Panc1 (cell line): ENCODE results near the gene RNASEH2A. TPM values are rescaled to one million over a fixed set of nuclear protein-coding genes. Genes with fewer than 3 reads are reported as not detected.

Source experiments
- ATAC-seq: fragments of 200-7000 bp; cut with Tn5 transposase; 2 replicates; pipeline ENCODE4 v1.9.1; 2020; ENCODE audit warnings: mild to moderate bottlenecking, moderate library complexity
- BruUV-seq: library from RNA; stranded (reverse); fragments of 400-500 nt; replicated peaks from 2 replicates; lab custom pipeline; 2021; lab: Mats Ljungman, UMichigan
- CTCF ChIA-PET: fragments of 300-600 bp; sonication (Branson Sonifier 250); formaldehyde crosslinking; loops from one replicate; lab custom pipeline; 2022; ENCODE audit warnings: antibody characterized with exemption; lab: Charles Lee
- POLR2A ChIA-PET: fragments of 300-600 bp; sonication (Branson Sonifier 250); formaldehyde crosslinking; loops from one replicate; lab custom pipeline; 2022; ENCODE audit warnings: antibody characterized with exemption; lab: Charles Lee
- DNase-seq: peaks from one replicate; pipeline ENCODE4 v3.0.0-alpha.2; 2010; ENCODE audit warnings: low read depth, low spot score
- H3K27ac ChIP-seq: 2 replicates; pipeline ENCODE4 v1.5.1; 2011; ENCODE audit warnings: mild to moderate bottlenecking, low read length, inconsistent platforms
- H3K27me3 ChIP-seq: fragments of 200-500 bp; sonication (Bioruptor generic); 2 replicates; pipeline ENCODE4 v1.6.0; 2014; ENCODE audit warnings: low read length, inconsistent platforms; ENCODE audit not compliant: control insufficient read depth, insufficient read depth
- H3K36me3 ChIP-seq: fragments of 200-500 bp; sonication (Bioruptor generic); 2 replicates; pipeline ENCODE4 v1.5.1; 2014; ENCODE audit warnings: inconsistent platforms, mild to moderate bottlenecking, low read length, moderate library complexity; ENCODE audit not compliant: control insufficient read depth, insufficient read depth
- H3K4me1 ChIP-seq: 2 replicates; pipeline ENCODE4 v1.5.1; 2011; ENCODE audit warnings: inconsistent platforms, mild to moderate bottlenecking, low read length, moderate library complexity; ENCODE audit not compliant: control insufficient read depth, insufficient read depth
- H3K4me3 ChIP-seq, 2 experiments: 2 replicates each; pipeline ENCODE4 v1.5.1; 2011 to 2012; ENCODE audit warnings: low read depth in 2 of 2, low read length in 2 of 2, mild to moderate bottlenecking in 2 of 2, inconsistent platforms in 1 of 2, moderate library complexity in 1 of 2
- H3K9me3 ChIP-seq: fragments of 200-500 bp; sonication (Bioruptor generic); 2 replicates; pipeline ENCODE4 v1.5.1; 2014; ENCODE audit warnings: low read depth, mild to moderate bottlenecking, inconsistent platforms, low read length, moderate library complexity; ENCODE audit not compliant: control insufficient read depth, insufficient read depth
- POLR2AphosphoS5 ChIP-seq: IDR thresholded peaks from 2 replicates; pipeline ENCODE4 v1.6.1; 2012; ENCODE audit warnings: mild to moderate bottlenecking, low read depth, low read length, moderate library complexity
- SIN3A ChIP-seq: IDR thresholded peaks from 2 replicates; pipeline ENCODE4 v1.6.1; 2012; ENCODE audit warnings: low read depth, mild to moderate bottlenecking, low read length, moderate library complexity, borderline replicate concordance; ENCODE audit not compliant: insufficient read depth
- TCF7L2 ChIP-seq: IDR thresholded peaks from 2 replicates; pipeline ENCODE4 v1.6.1; 2011; ENCODE audit warnings: mild to moderate bottlenecking, low read depth, low read length, inconsistent platforms
- in situ Hi-C: cut with HindIII; loops from 2 replicates; pipeline ENCODE4 v1.10.0; 2016; ENCODE audit warnings: low sequenced_read_pairs, low pct_unique_long_range_greater_than_20kb
- intact Hi-C: fragments of 100-400 bp; cut with micrococcal nuclease; formaldehyde crosslinking; loops from one replicate; pipeline ENCODE4 v1.10.0; 2022; ENCODE audit not compliant: unreplicated experiment
- total RNA-seq: library from RNA; stranded (reverse); gene quantifications from one replicate; pipeline ENCODE4 v1.2.1, GENCODE V29; 2021; ENCODE audit not compliant: unreplicated experiment
- TF ChIP-seq, protein P1 (sequence below), 2 experiments: IDR thresholded peaks; 2 replicates each; pipeline ENCODE4 v1.6.1; 2011 to 2012; ENCODE audit warnings: low read depth in 2 of 2, control low read depth in 1 of 2, low read length in 1 of 2, mild to moderate bottlenecking in 1 of 2, moderate library complexity in 1 of 2; ENCODE audit not compliant: insufficient read depth in 1 of 2
- TF ChIP-seq, protein P2 (sequence below): fragments of 450-650 bp; IDR thresholded peaks from 2 replicates; pipeline ENCODE4 v1.5.1; 2017; ENCODE audit warnings: mild to moderate bottlenecking

The RNASEH2A gene
- total RNA-seq, 1 experiment from 2014 or later, result 44.9 TPM

- in situ Hi-C loops, result no loop called here
- TF ChIP-seq, protein P1, sequence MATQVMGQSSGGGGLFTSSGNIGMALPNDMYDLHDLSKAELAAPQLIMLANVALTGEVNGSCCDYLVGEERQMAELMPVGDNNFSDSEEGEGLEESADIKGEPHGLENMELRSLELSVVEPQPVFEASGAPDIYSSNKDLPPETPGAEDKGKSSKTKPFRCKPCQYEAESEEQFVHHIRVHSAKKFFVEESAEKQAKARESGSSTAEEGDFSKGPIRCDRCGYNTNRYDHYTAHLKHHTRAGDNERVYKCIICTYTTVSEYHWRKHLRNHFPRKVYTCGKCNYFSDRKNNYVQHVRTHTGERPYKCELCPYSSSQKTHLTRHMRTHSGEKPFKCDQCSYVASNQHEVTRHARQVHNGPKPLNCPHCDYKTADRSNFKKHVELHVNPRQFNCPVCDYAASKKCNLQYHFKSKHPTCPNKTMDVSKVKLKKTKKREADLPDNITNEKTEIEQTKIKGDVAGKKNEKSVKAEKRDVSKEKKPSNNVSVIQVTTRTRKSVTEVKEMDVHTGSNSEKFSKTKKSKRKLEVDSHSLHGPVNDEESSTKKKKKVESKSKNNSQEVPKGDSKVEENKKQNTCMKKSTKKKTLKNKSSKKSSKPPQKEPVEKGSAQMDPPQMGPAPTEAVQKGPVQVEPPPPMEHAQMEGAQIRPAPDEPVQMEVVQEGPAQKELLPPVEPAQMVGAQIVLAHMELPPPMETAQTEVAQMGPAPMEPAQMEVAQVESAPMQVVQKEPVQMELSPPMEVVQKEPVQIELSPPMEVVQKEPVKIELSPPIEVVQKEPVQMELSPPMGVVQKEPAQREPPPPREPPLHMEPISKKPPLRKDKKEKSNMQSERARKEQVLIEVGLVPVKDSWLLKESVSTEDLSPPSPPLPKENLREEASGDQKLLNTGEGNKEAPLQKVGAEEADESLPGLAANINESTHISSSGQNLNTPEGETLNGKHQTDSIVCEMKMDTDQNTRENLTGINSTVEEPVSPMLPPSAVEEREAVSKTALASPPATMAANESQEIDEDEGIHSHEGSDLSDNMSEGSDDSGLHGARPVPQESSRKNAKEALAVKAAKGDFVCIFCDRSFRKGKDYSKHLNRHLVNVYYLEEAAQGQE (IDR thresholded peaks at IDR 0.05; ENCODE audit: insufficient read depth in 1 of 2, low read depth in 2 of 2, low read length in 1 of 2), result no peak
- TF ChIP-seq SIN3A (no peak), POLR2AphosphoS5 (no peak), TCF7L2 (no peak)
- TF ChIP-seq, protein P2, sequence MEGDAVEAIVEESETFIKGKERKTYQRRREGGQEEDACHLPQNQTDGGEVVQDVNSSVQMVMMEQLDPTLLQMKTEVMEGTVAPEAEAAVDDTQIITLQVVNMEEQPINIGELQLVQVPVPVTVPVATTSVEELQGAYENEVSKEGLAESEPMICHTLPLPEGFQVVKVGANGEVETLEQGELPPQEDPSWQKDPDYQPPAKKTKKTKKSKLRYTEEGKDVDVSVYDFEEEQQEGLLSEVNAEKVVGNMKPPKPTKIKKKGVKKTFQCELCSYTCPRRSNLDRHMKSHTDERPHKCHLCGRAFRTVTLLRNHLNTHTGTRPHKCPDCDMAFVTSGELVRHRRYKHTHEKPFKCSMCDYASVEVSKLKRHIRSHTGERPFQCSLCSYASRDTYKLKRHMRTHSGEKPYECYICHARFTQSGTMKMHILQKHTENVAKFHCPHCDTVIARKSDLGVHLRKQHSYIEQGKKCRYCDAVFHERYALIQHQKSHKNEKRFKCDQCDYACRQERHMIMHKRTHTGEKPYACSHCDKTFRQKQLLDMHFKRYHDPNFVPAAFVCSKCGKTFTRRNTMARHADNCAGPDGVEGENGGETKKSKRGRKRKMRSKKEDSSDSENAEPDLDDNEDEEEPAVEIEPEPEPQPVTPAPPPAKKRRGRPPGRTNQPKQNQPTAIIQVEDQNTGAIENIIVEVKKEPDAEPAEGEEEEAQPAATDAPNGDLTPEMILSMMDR, result no peak
- ChIA-PET CTCF (interaction anchor here (0.6 to 1.4 kb wide), 3 partner anchors 28 to 80 kb away, joined by 4 to 12 read pairs (median 6); no protein-coding TSS in a partner anchor), POLR2A (no interaction called here)
- Histone ChIP-seq H3K9me3 (no peaks in the 10 kb centered on the region), H3K27ac (no peak overlapping the region), H3K4me3 (no peak overlapping the region), H3K27me3 (no peaks in the 10 kb centered on the region), H3K4me1 (no peaks in the 10 kb centered on the region), H3K36me3 (no peaks in the 10 kb centered on the region)
- no TSS peak for BruUV-seq
- DNase-seq, result no peak
- intact Hi-C loops, result loop anchor here (5.0 kb wide), 1 partner anchor 33 kb away; no protein-coding TSS in a partner anchor
- ATAC-seq, result no peak
Measured at GRCh38 chr19:12764698-12765097, 41.7 kb upstream of the RNASEH2A start.

DNA sequence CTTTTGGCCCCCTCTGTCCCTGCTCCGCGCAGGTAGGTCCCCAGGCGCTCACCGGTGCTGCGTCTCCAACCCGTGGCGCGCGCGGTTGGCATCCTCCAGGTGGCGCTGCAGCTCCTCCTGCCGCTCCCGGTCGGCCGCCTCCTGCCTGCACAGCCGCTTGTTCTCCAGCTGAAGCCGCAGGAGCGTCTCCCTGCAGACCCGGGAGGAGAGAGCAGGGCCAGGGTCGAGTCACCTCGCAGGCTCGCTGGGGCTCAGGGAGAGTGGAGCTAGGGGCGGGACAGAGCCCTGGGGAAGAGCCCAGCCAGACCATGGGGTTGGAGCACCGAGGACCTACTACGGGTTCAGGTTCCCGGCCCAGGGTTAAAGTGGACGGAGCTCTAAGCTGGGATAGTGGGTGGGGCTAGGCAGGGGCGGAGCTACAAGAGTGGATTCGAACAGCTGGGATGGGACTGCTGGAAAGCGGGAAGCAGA, 40.3 kb upstream of the RNASEH2A start:
- POLR2A ChIA-PET, result interaction anchor here (0.8 to 1.8 kb wide), 4 partner anchors 23 to 40 kb away, joined by 3 to 17 read pairs (median 4); partner anchors contain the start of genes JUNB and RNASEH2A
- TF ChIP-seq, protein P2, result peak; percentile 94
- no peak for TF ChIP-seq SIN3A
- no peak for TF ChIP-seq TCF7L2
- TF ChIP-seq, protein P1 (IDR thresholded peaks at IDR 0.05; ENCODE audit: insufficient read depth in 1 of 2, low read depth in 2 of 2, low read length in 1 of 2), result no peak
- TF ChIP-seq POLR2AphosphoS5, result no peak; the same call in 1 of the 2 replicates
- no peaks in the 10 kb centered on the region for H3K36me3 ChIP-seq
- in situ Hi-C loops (no loop called here), intact Hi-C loops (no loop called here)
- peak; percentile 98 for ATAC-seq
- no peak for DNase-seq
- peak overlapping the region; percentile 52 to 60 for H3K4me3 ChIP-seq
- no peaks in the 10 kb centered on the region for H3K27me3 ChIP-seq
- peak overlapping the region; percentile 44; the same call in 1 of the 2 replicates for H3K27ac ChIP-seq
- no TSS peak for BruUV-seq
- H3K9me3 ChIP-seq, result no peaks in the 10 kb centered on the region
- CTCF ChIA-PET, result interaction anchor here (0.5 to 1.8 kb wide), 11 partner anchors 8 to 107 kb away, joined by 3 to 37 read pairs (median 5); partner anchors contain the start of gene HOOK2
- no peaks in the 10 kb centered on the region for H3K4me1 ChIP-seq
